Duodenal mucosa (tissue), 2 donors: ENCODE data around the gene SLC25A17.
"Not testable (repeated sequence)": the region's sequence is repeated elsewhere in the genome, so short reads cannot be mapped to it uniquely, and the experiment has no call there.

ENCODE experiments used
- H3K27ac ChIP-seq: one replicate; pipeline ENCODE4 v1.7.0; 2013; ENCODE audit warnings: low read depth, low read length
- H3K27me3 ChIP-seq, 2 donors: one replicate each; pipeline ENCODE4 v1.7.0; 2013; ENCODE audit warnings: low read length in 2 of 2, control low read depth in 1 of 2; ENCODE audit not compliant: insufficient read depth in 2 of 2, control insufficient read depth in 1 of 2
- H3K36me3 ChIP-seq, 2 donors: one replicate each; pipeline ENCODE4 v1.7.0; 2013; ENCODE audit warnings: low read length in 2 of 2, control low read depth in 1 of 2; ENCODE audit not compliant: insufficient read depth in 2 of 2, control insufficient read depth in 1 of 2
- H3K4me1 ChIP-seq, 2 donors: one replicate each; pipeline ENCODE4 v1.7.0; 2013; ENCODE audit warnings: low read length in 2 of 2, control low read depth in 1 of 2; ENCODE audit not compliant: insufficient read depth in 2 of 2, control insufficient read depth in 1 of 2
- H3K4me3 ChIP-seq, 2 donors: one replicate each; pipeline ENCODE4 v1.7.0; 2013; ENCODE audit warnings: low read length in 2 of 2, low read depth in 1 of 2
- H3K9ac ChIP-seq, 2 donors: one replicate each; pipeline ENCODE4 v1.7.0; 2013; ENCODE audit warnings: low read length in 2 of 2, low read depth in 1 of 2
- H3K9me3 ChIP-seq, 2 donors: one replicate each; pipeline ENCODE4 v1.7.0; 2013; ENCODE audit warnings: low read length in 2 of 2, control low read depth in 1 of 2; ENCODE audit not compliant: control insufficient read depth in 1 of 2

SLC25A17 gene

GRCh38 chr22:40759294-40759840, 59.8 kb downstream of the SLC25A17 start:
- Histone ChIP-seq H3K9me3 (no peaks in the 10 kb centered on the region), H3K36me3 (no peaks in the 10 kb centered on the region), H3K27ac (no peak overlapping the region), H3K27me3 (no peaks in the 10 kb centered on the region), H3K4me3 (no peak overlapping the region), H3K4me1 (no peaks in the 10 kb centered on the region), H3K9ac (no peak overlapping the region)

GRCh38 chr22:40758851-40759250, 60.3 kb downstream of the SLC25A17 start:
- H3K4me3 ChIP-seq, H3K27me3 ChIP-seq, H3K4me1 ChIP-seq, H3K9me3 ChIP-seq, H3K9ac ChIP-seq, H3K27ac ChIP-seq, H3K36me3 ChIP-seq: not testable (repeated sequence)

- Histone ChIP-seq H3K9ac (no peak overlapping the region), H3K36me3 (no peaks in the 10 kb centered on the region), H3K27ac (no peak overlapping the region), H3K27me3 (no peaks in the 10 kb centered on the region), H3K4me3 (no peak overlapping the region), H3K4me1 (no peaks in the 10 kb centered on the region), H3K9me3 (no peaks in the 10 kb centered on the region)
These were observed 60.8 kb downstream of the SLC25A17 start for GRCh38 chr22:40758390-40758789.

GRCh38 chr22:40757071-40757470, 62.1 kb downstream of the SLC25A17 start:
- Histone ChIP-seq H3K4me1 (no peaks in the 10 kb centered on the region), H3K27ac (no peak overlapping the region)

GRCh38 chr22:40753114-40753513, 66.0 kb downstream of the SLC25A17 start:
- no peak overlapping the region for H3K4me3 ChIP-seq

More at GRCh38 chr22:40757071-40757470, 62.1 kb downstream of the SLC25A17 start:
- Histone ChIP-seq H3K9me3 (no peaks in the 10 kb centered on the region), H3K36me3 (no peaks in the 10 kb centered on the region), H3K4me3 (no peak overlapping the region), H3K9ac (no peak overlapping the region), H3K27me3 (no peaks in the 10 kb centered on the region)

GRCh38 chr22:40751250-40751649, 67.9 kb downstream of the SLC25A17 start:
- Histone ChIP-seq H3K27ac (no peak overlapping the region), H3K9me3 (peaks cover 2 to 4% of the 10 kb centered on the region in 2 donors), H3K9ac (no peak overlapping the region), H3K4me1 (no peaks in the 10 kb centered on the region), H3K27me3 (no peaks in the 10 kb centered on the region), H3K36me3 (no peaks in the 10 kb centered on the region), H3K4me3 (no peak overlapping the region)

More at GRCh38 chr22:40753114-40753513, 66.0 kb downstream of the SLC25A17 start:
- H3K36me3 ChIP-seq: no peaks in the 10 kb centered on the region
- H3K27ac ChIP-seq: no peak overlapping the region
- no peaks in the 10 kb centered on the region for H3K4me1 ChIP-seq
- H3K9me3 ChIP-seq: peaks cover 2 to 4% of the 10 kb centered on the region in 2 donors
- no peak overlapping the region for H3K9ac ChIP-seq
- no peaks in the 10 kb centered on the region for H3K27me3 ChIP-seq

- Histone ChIP-seq H3K27me3 (no peaks in the 10 kb centered on the region), H3K36me3 (no peaks in the 10 kb centered on the region), H3K27ac (no peak overlapping the region), H3K4me1 (no peaks in the 10 kb centered on the region), H3K9ac (no peak overlapping the region), H3K4me3 (no peak overlapping the region), H3K9me3 (peaks cover 2 to 4% of the 10 kb centered on the region in 2 donors)
These were observed 69.3 kb downstream of the SLC25A17 start for GRCh38 chr22:40749829-40750228.

GRCh38 chr22:40748388-40749355, 70.5 kb downstream of the SLC25A17 start:
- Histone ChIP-seq H3K4me1 (no peaks in the 10 kb centered on the region), H3K27ac (no peak overlapping the region), H3K27me3 (no peaks in the 10 kb centered on the region), H3K36me3 (no peaks in the 10 kb centered on the region), H3K9me3 (peaks cover 2 to 4% of the 10 kb centered on the region in 2 donors), H3K4me3 (no peak overlapping the region), H3K9ac (no peak overlapping the region)

- Histone ChIP-seq H3K4me3 (no peak overlapping the region), H3K27me3 (no peaks in the 10 kb centered on the region), H3K27ac (no peak overlapping the region)
These were observed 71.8 kb downstream of the SLC25A17 start for GRCh38 chr22:40747361-40747760.

GRCh38 chr22:40746428-40747220, 72.5 kb downstream of the SLC25A17 start:
- H3K9ac ChIP-seq: no peak overlapping the region
- no peak overlapping the region for H3K4me3 ChIP-seq
- no peak overlapping the region for H3K27ac ChIP-seq
- no peaks in the 10 kb centered on the region for H3K27me3 ChIP-seq
- no peaks in the 10 kb centered on the region for H3K4me1 ChIP-seq
- H3K36me3 ChIP-seq: no peaks in the 10 kb centered on the region
- peaks cover 2 to 4% of the 10 kb centered on the region in 2 donors for H3K9me3 ChIP-seq

More at GRCh38 chr22:40747361-40747760, 71.8 kb downstream of the SLC25A17 start:
- H3K36me3 ChIP-seq: no peaks in the 10 kb centered on the region
- H3K9me3 ChIP-seq: peaks cover 2 to 4% of the 10 kb centered on the region in 2 donors
- H3K4me1 ChIP-seq: no peaks in the 10 kb centered on the region
- no peak overlapping the region for H3K9ac ChIP-seq
